Neuronal stem cell (in vitro differentiated cells): ENCODE results near the gene APAF1.
"Not testable (repeated sequence)": the region's sequence is repeated elsewhere in the genome, so short reads cannot be mapped to it uniquely, and the experiment has no call there.

Experiments
- DNase-seq: peaks from one replicate; pipeline ENCODE4 v3.0.0-alpha.2; 2013; ENCODE audit warnings: low spot score
- H2AFZ ChIP-seq: one replicate; pipeline ENCODE4 v1.6.1; 2013; ENCODE audit warnings: mild to moderate bottlenecking, low read length, inconsistent platforms
- H2AK5ac ChIP-seq: 2 replicates; pipeline ENCODE4 v1.6.1; 2013; ENCODE audit warnings: low read depth, mild to moderate bottlenecking, inconsistent platforms, low read length, moderate library complexity, mixed read lengths
- H2BK120ac ChIP-seq: 2 replicates; pipeline ENCODE4 v1.6.1; 2013; ENCODE audit warnings: low read depth, mild to moderate bottlenecking, inconsistent platforms, low read length, moderate library complexity, mixed read lengths
- H2BK12ac ChIP-seq: one replicate; pipeline ENCODE4 v1.6.1; 2013; ENCODE audit warnings: low read length, inconsistent platforms
- H2BK15ac ChIP-seq: 2 replicates; pipeline ENCODE4 v1.6.1; 2013; ENCODE audit warnings: mild to moderate bottlenecking, low read length, inconsistent platforms, mixed read lengths
- H2BK5ac ChIP-seq: one replicate; pipeline ENCODE4 v1.6.1; 2013; ENCODE audit warnings: inconsistent platforms, mild to moderate bottlenecking, low read length, moderate library complexity
- H3K14ac ChIP-seq: one replicate; pipeline ENCODE4 v1.6.1; 2013; ENCODE audit warnings: low read length, inconsistent platforms
- H3K18ac ChIP-seq: 2 replicates; pipeline ENCODE4 v1.6.1; 2013; ENCODE audit warnings: low read length, inconsistent platforms
- H3K23ac ChIP-seq: 2 replicates; pipeline ENCODE4 v1.6.1; 2013; ENCODE audit warnings: low read depth, mild to moderate bottlenecking, mixed read lengths, low read length, inconsistent platforms; ENCODE audit not compliant: poor library complexity
- H3K27ac ChIP-seq: replicated peaks from 3 replicates; pipeline ENCODE4 v1.5.1; 2013; ENCODE audit warnings: low read length, inconsistent platforms
- H3K27me3 ChIP-seq, 3 experiments: 2 replicates each; pipeline ENCODE4 v1.6.1; 2013; ENCODE audit warnings: low read length in 3 of 3, mild to moderate bottlenecking in 2 of 3, inconsistent platforms in 1 of 3, low read depth in 1 of 3, mixed read lengths in 1 of 3, moderate library complexity in 1 of 3; ENCODE audit not compliant: control insufficient read depth in 3 of 3, insufficient read depth in 3 of 3
- H3K36me3 ChIP-seq, 2 donors: replicated peaks in 1 of 2; 2 replicates each; pipeline ENCODE4 v1.6.1; 2013; ENCODE audit warnings: low read length in 2 of 2; ENCODE audit not compliant: control insufficient read depth in 2 of 2, insufficient read depth in 2 of 2
- H3K4ac ChIP-seq: 2 replicates; pipeline ENCODE4 v1.6.1; 2013; ENCODE audit warnings: inconsistent platforms, mild to moderate bottlenecking, low read length, moderate library complexity
- H3K4me1 ChIP-seq, 2 donors: 1 replicate in 1 of 2; 2 replicates in 1 of 2; pipeline ENCODE4 v1.6.1; 2013; ENCODE audit warnings: low read length in 2 of 2, low read depth in 1 of 2; ENCODE audit not compliant: control insufficient read depth in 2 of 2, insufficient read depth in 1 of 2
- H3K4me2 ChIP-seq: one replicate; pipeline ENCODE4 v1.6.1; 2013; ENCODE audit warnings: mild to moderate bottlenecking, low read length, inconsistent platforms; ENCODE audit not compliant: insufficient read depth, poor library complexity, severe bottlenecking
- H3K4me3 ChIP-seq, 2 donors: 2 replicates each; pipeline ENCODE4 v1.5.1; 2013; ENCODE audit warnings: low read length in 2 of 2, mild to moderate bottlenecking in 2 of 2, inconsistent platforms in 1 of 2, moderate library complexity in 1 of 2
- H3K79me1 ChIP-seq: one replicate; pipeline ENCODE4 v1.6.1; 2013; ENCODE audit warnings: low read depth, mild to moderate bottlenecking, inconsistent platforms, low read length, moderate library complexity
- H3K9ac ChIP-seq: one replicate; pipeline ENCODE4 v1.6.1; 2013; ENCODE audit warnings: mild to moderate bottlenecking, low read depth, low read length, inconsistent platforms; ENCODE audit not compliant: poor library complexity
- H3K9me3 ChIP-seq, 2 donors: replicated peaks in 1 of 2; 2 replicates each; pipeline versions ENCODE3 to v1.6.1; 2013; ENCODE audit warnings: low read length in 2 of 2, mild to moderate bottlenecking in 2 of 2, inconsistent platforms in 1 of 2, low read depth in 1 of 2, mixed read lengths in 1 of 2, moderate library complexity in 1 of 2; ENCODE audit not compliant: control insufficient read depth in 2 of 2, insufficient read depth in 1 of 2
- H4K8ac ChIP-seq: one replicate; pipeline ENCODE4 v1.6.1; 2013; ENCODE audit warnings: low read depth, mild to moderate bottlenecking, inconsistent platforms, low read length, moderate library complexity
- H4K91ac ChIP-seq: one replicate; pipeline ENCODE4 v1.6.1; 2013; ENCODE audit warnings: low read length, low read depth, mild to moderate bottlenecking, inconsistent platforms; ENCODE audit not compliant: poor library complexity
- WGBS, 2 donors: extraction: QIAGEN DNeasy Blood & Tissue Kit; methylation state at CpG; one replicate each; pipeline ENCODE4 v1.1.7; 2013; ENCODE audit warnings: missing lambda C conversion rate in 2 of 2, mixed read lengths in 1 of 2; ENCODE audit not compliant: insufficient read length in 2 of 2, insufficient replicate concordance in 1 of 2; ENCODE audit errors: extremely low coverage in 2 of 2; 5-methylcytosine and 5-hydroxymethylcytosine counted together

Gene APAF1

GRCh38 chr12:98755855-98756254 is 110.8 kb downstream of the APAF1 start:
- not testable (repeated sequence) for H4K8ac ChIP-seq, H2BK12ac ChIP-seq, H3K4me2 ChIP-seq, H3K4ac ChIP-seq, H3K9ac ChIP-seq, DNase-seq, H2AFZ ChIP-seq, H3K9me3 ChIP-seq, H3K23ac ChIP-seq, H2BK120ac ChIP-seq, H3K27me3 ChIP-seq, H2AK5ac ChIP-seq, H3K36me3 ChIP-seq, H3K79me1 ChIP-seq, H2BK15ac ChIP-seq, H3K14ac ChIP-seq, H3K27ac ChIP-seq, H2BK5ac ChIP-seq, H4K91ac ChIP-seq, H3K18ac ChIP-seq, H3K4me1 ChIP-seq, H3K4me3 ChIP-seq
- no CpG with 5 or more reads among the region's 5 CpGs for WGBS, 2 donors

GRCh38 chr12:98757455-98757854 is 112.4 kb downstream of the APAF1 start:
- no CpG with 5 or more reads among the region's 4 CpGs for WGBS, 2 donors

GRCh38 chr12:98758331-98758730 is 113.2 kb downstream of the APAF1 start:
- DNase-seq = no peak
- no peaks in the 10 kb centered on the region for H3K27me3 ChIP-seq
- no peak overlapping the region for H3K14ac ChIP-seq
- no peak overlapping the region for H4K91ac ChIP-seq
- H2BK120ac ChIP-seq = no peak overlapping the region
- no peak overlapping the region for H3K9ac ChIP-seq
- H3K79me1 ChIP-seq = no peaks in the 10 kb centered on the region
- H3K18ac ChIP-seq = no peak overlapping the region
- no peak overlapping the region for H2AFZ ChIP-seq
- H3K4me2 ChIP-seq = no peak overlapping the region
- WGBS, 2 donors = no CpG with 5 or more reads among the region's 3 CpGs
- H2BK15ac ChIP-seq = no peak overlapping the region
- no peaks in the 10 kb centered on the region for H3K36me3 ChIP-seq
- H2BK5ac ChIP-seq = no peak overlapping the region
- no peak overlapping the region for H2BK12ac ChIP-seq
- H3K4ac ChIP-seq = no peak overlapping the region
- peaks cover 0 to 5% of the 10 kb centered on the region in 2 donors for H3K4me1 ChIP-seq
- no peak overlapping the region for H3K27ac ChIP-seq
- no peak overlapping the region for H3K23ac ChIP-seq
- H3K4me3 ChIP-seq = no peak overlapping the region
- H4K8ac ChIP-seq = no peak overlapping the region
- H2AK5ac ChIP-seq = no peak overlapping the region
- no peaks in the 10 kb centered on the region for H3K9me3 ChIP-seq

More at GRCh38 chr12:98757455-98757854, 112.4 kb downstream of the APAF1 start:
- no peak for DNase-seq
- no peak overlapping the region for H4K91ac ChIP-seq
- no peak overlapping the region for H2BK5ac ChIP-seq
- H4K8ac ChIP-seq = no peak overlapping the region
- peak overlapping the region; percentile 51 for H3K9ac ChIP-seq
- H3K36me3 ChIP-seq = no peaks in the 10 kb centered on the region
- H3K4me3 ChIP-seq = no peak overlapping the region
- H2AK5ac ChIP-seq = no peak overlapping the region
- no peaks in the 10 kb centered on the region for H3K9me3 ChIP-seq
- H3K27ac ChIP-seq = no peak overlapping the region
- H3K4me1 ChIP-seq = peaks cover 0 to 7% of the 10 kb centered on the region in 2 donors
- no peak overlapping the region for H3K18ac ChIP-seq
- H3K27me3 ChIP-seq = no peaks in the 10 kb centered on the region
- no peak overlapping the region for H3K14ac ChIP-seq
- no peak overlapping the region for H3K4me2 ChIP-seq
- no peak overlapping the region for H3K4ac ChIP-seq
- H2BK15ac ChIP-seq = no peak overlapping the region
- H2BK120ac ChIP-seq = no peak overlapping the region
- H2AFZ ChIP-seq = no peak overlapping the region
- H3K79me1 ChIP-seq = no peaks in the 10 kb centered on the region
- no peak overlapping the region for H3K23ac ChIP-seq
- H2BK12ac ChIP-seq = no peak overlapping the region

GRCh38 chr12:98763656-98764055 is 118.6 kb downstream of the APAF1 start:
- no peaks in the 10 kb centered on the region for H3K36me3 ChIP-seq

More at GRCh38 chr12:98763656-98764055, 118.6 kb downstream of the APAF1 start:
- WGBS, 2 donors = no CpG with 5 or more reads among the region's 4 CpGs
- no peak overlapping the region for H3K27ac ChIP-seq
- DNase-seq = no peak
- no peaks in the 10 kb centered on the region for H3K9me3 ChIP-seq
- H2AFZ ChIP-seq = no peak overlapping the region
- no peak overlapping the region for H3K4me3 ChIP-seq
- no peak overlapping the region for H2BK120ac ChIP-seq
- H2BK5ac ChIP-seq = no peak overlapping the region
- H3K9ac ChIP-seq = no peak overlapping the region
- no peak overlapping the region for H3K14ac ChIP-seq
- no peak overlapping the region for H3K23ac ChIP-seq
- no peak overlapping the region for H2AK5ac ChIP-seq
- no peak overlapping the region for H3K18ac ChIP-seq
- no peaks in the 10 kb centered on the region for H3K27me3 ChIP-seq
- H3K4ac ChIP-seq = no peak overlapping the region
- H4K8ac ChIP-seq = no peak overlapping the region
- H2BK12ac ChIP-seq = no peak overlapping the region
- H4K91ac ChIP-seq = no peak overlapping the region
- no peak overlapping the region for H2BK15ac ChIP-seq
- peaks cover 0 to 2% of the 10 kb centered on the region in 2 donors for H3K4me1 ChIP-seq
- no peak overlapping the region for H3K4me2 ChIP-seq
- no peaks in the 10 kb centered on the region for H3K79me1 ChIP-seq
